Measurements from ENCODE around the gene TEX11. TPM values are rescaled to one million over a fixed set of nuclear protein-coding genes. Genes with fewer than 3 reads are reported as not detected.
A peak's percentile ranks its signal among the peaks of the same experiment; 100 is the strongest.
"Not testable (repeated sequence)": the region's sequence is repeated elsewhere in the genome, so short reads cannot be mapped to it uniquely, and the experiment has no call there.

TEX11 gene
- total and polyA plus RNA-seq, 2 experiments from 2014 or later, result not detected

- Histone ChIP-seq H3K9me2 (ENCODE audit: insufficient read depth) (no peaks in the 10 kb centered on the region), H4K20me1 (ENCODE audit: insufficient read depth) (no peaks in the 10 kb centered on the region), H3F3A (ENCODE audit: insufficient read depth) (no peaks in the 10 kb centered on the region), H3K4me1 (ENCODE audit: insufficient read depth) (no peaks in the 10 kb centered on the region), H3K4me3 (no peak overlapping the region), H3K9ac (no peak overlapping the region), H3K27me3 (replicated peaks; ENCODE audit: insufficient read depth) (no peaks in the 10 kb centered on the region), H3K36me3 (ENCODE audit: low read depth) (no peaks in the 10 kb centered on the region), H3K27ac (no peak overlapping the region), H3K4me2 (ENCODE audit: unreplicated experiment) (no peak overlapping the region), H3K9me3 (ENCODE audit: low read depth) (no peaks in the 10 kb centered on the region), H2AFZ (no peak overlapping the region), H3K79me2 (ENCODE audit: insufficient read depth) (no peaks in the 10 kb centered on the region)
- TF ChIP-seq EZH2 (IDR thresholded peaks at IDR 0.05; ENCODE audit: insufficient read depth, poor library complexity, severe bottlenecking) (no peak), EZH2phosphoT487 (IDR thresholded peaks at IDR 0.05; ENCODE audit: insufficient read depth, low read depth) (no peak)
- DNase-seq, result no peak
- in situ Hi-C loops (cut with MboI), result loop anchor here (25.0 kb wide), 1 partner anchor 207 kb away; no protein-coding TSS in a partner anchor
These were observed 239.4 kb downstream of the TEX11 start for GRCh38 chrX:70669120-70669519.

- Histone ChIP-seq H3K9me3 (ENCODE audit: low read depth) (no peaks in the 10 kb centered on the region), H3K27ac (no peak overlapping the region), H3K36me3 (ENCODE audit: low read depth) (no peaks in the 10 kb centered on the region), H3K27me3 (replicated peaks; ENCODE audit: insufficient read depth) (no peaks in the 10 kb centered on the region), H3K4me1 (ENCODE audit: insufficient read depth) (no peaks in the 10 kb centered on the region), H3K4me2 (ENCODE audit: unreplicated experiment) (no peak overlapping the region), H4K20me1 (ENCODE audit: insufficient read depth) (no peaks in the 10 kb centered on the region), H2AFZ (no peak overlapping the region), H3K9ac (no peak overlapping the region), H3F3A (ENCODE audit: insufficient read depth) (no peaks in the 10 kb centered on the region), H3K9me2 (ENCODE audit: insufficient read depth) (no peaks in the 10 kb centered on the region), H3K4me3 (no peak overlapping the region), H3K79me2 (ENCODE audit: insufficient read depth) (no peaks in the 10 kb centered on the region)
- DNase-seq, result peak; percentile 60
- 0 to 6% methylated on average over 1 of the region's 1 CpG for WGBS, 2 experiments (ENCODE audit: low coverage in 1 of 2, low lambda C conversion rate in 2 of 2, missing lambda C conversion rate in 2 of 2)
- in situ Hi-C loops (cut with MboI), result loop anchor here (25.0 kb wide), 1 partner anchor 202 kb away; no protein-coding TSS in a partner anchor
- TF ChIP-seq EZH2phosphoT487 (IDR thresholded peaks at IDR 0.05; ENCODE audit: insufficient read depth, low read depth) (no peak), EZH2 (IDR thresholded peaks at IDR 0.05; ENCODE audit: insufficient read depth, poor library complexity, severe bottlenecking) (no peak)
These were observed 243.8 kb downstream of the TEX11 start for GRCh38 chrX:70664726-70665125.

GRCh38 chrX:70661124-70661523 lies 247.4 kb downstream of the TEX11 start:
- not testable (repeated sequence) for H3K4me1 ChIP-seq (ENCODE audit: insufficient read depth); H3K9me2 ChIP-seq (ENCODE audit: insufficient read depth); H4K20me1 ChIP-seq (ENCODE audit: insufficient read depth); H3K4me3 ChIP-seq; H3K9ac ChIP-seq; H3K27ac ChIP-seq; H3K79me2 ChIP-seq (ENCODE audit: insufficient read depth); H2AFZ ChIP-seq; H3K36me3 ChIP-seq (ENCODE audit: low read depth); H3K27me3 ChIP-seq (replicated peaks; ENCODE audit: insufficient read depth); H3K9me3 ChIP-seq (ENCODE audit: low read depth); H3F3A ChIP-seq (ENCODE audit: insufficient read depth); H3K4me2 ChIP-seq (ENCODE audit: unreplicated experiment); DNase-seq
- in situ Hi-C loops (cut with MboI), result loop anchor here (25.0 kb wide), 1 partner anchor 199 kb away; no protein-coding TSS in a partner anchor
- WGBS, 2 experiments (ENCODE audit: low coverage in 1 of 2, low lambda C conversion rate in 2 of 2, missing lambda C conversion rate in 2 of 2), result 17 to 24% methylated on average over 4 to 10 of the region's 11 CpGs

GRCh38 chrX:70657546-70657945 lies 251.0 kb downstream of the TEX11 start:
- DNase-seq; H3F3A ChIP-seq (ENCODE audit: insufficient read depth): not testable (repeated sequence)
- in situ Hi-C loops (cut with MboI), result loop anchor here (25.0 kb wide), 1 partner anchor 195 kb away; no protein-coding TSS in a partner anchor

GRCh38 chrX:70656304-70656703 lies 252.2 kb downstream of the TEX11 start:
- WGBS, 2 experiments (ENCODE audit: low coverage in 1 of 2, low lambda C conversion rate in 2 of 2, missing lambda C conversion rate in 2 of 2), result 16 to 21% methylated on average over 4 of the region's 4 CpGs
- no peak overlapping the region for H3K4me3 ChIP-seq

More at GRCh38 chrX:70657546-70657945, 251.0 kb downstream of the TEX11 start:
- not testable (repeated sequence) for H3K27me3 ChIP-seq (replicated peaks; ENCODE audit: insufficient read depth); H3K9ac ChIP-seq; H3K4me1 ChIP-seq (ENCODE audit: insufficient read depth); H4K20me1 ChIP-seq (ENCODE audit: insufficient read depth); H3K79me2 ChIP-seq (ENCODE audit: insufficient read depth); H3K36me3 ChIP-seq (ENCODE audit: low read depth); H3K4me3 ChIP-seq; H3K9me3 ChIP-seq (ENCODE audit: low read depth); H2AFZ ChIP-seq; H3K27ac ChIP-seq; H3K9me2 ChIP-seq (ENCODE audit: insufficient read depth); H3K4me2 ChIP-seq (ENCODE audit: unreplicated experiment)
- WGBS, 2 experiments (ENCODE audit: low coverage in 1 of 2, low lambda C conversion rate in 2 of 2, missing lambda C conversion rate in 2 of 2), result 23 to 42% methylated on average over 2 to 4 of the region's 4 CpGs

GRCh38 chrX:70647910-70648309 lies 260.6 kb downstream of the TEX11 start:
- in situ Hi-C loops (cut with MboI); H3K9me2 ChIP-seq (ENCODE audit: insufficient read depth); H4K20me1 ChIP-seq (ENCODE audit: insufficient read depth); H3K9ac ChIP-seq; H3K27me3 ChIP-seq (replicated peaks; ENCODE audit: insufficient read depth); H3K4me1 ChIP-seq (ENCODE audit: insufficient read depth); H3K27ac ChIP-seq; H3K9me3 ChIP-seq (ENCODE audit: low read depth); H2AFZ ChIP-seq; H3K36me3 ChIP-seq (ENCODE audit: low read depth); H3K4me3 ChIP-seq; H3K79me2 ChIP-seq (ENCODE audit: insufficient read depth); H3F3A ChIP-seq (ENCODE audit: insufficient read depth); DNase-seq; H3K4me2 ChIP-seq (ENCODE audit: unreplicated experiment): not testable (repeated sequence)
- 57 to 63% methylated on average over 3 of the region's 3 CpGs for WGBS, 2 experiments (ENCODE audit: low coverage in 1 of 2, low lambda C conversion rate in 2 of 2, missing lambda C conversion rate in 2 of 2)

More at GRCh38 chrX:70656304-70656703, 252.2 kb downstream of the TEX11 start:
- Histone ChIP-seq H3K36me3 (ENCODE audit: low read depth) (no peaks in the 10 kb centered on the region), H3K27ac (no peak overlapping the region), H3F3A (ENCODE audit: insufficient read depth) (no peaks in the 10 kb centered on the region), H3K79me2 (ENCODE audit: insufficient read depth) (no peaks in the 10 kb centered on the region), H3K9me3 (ENCODE audit: low read depth) (no peaks in the 10 kb centered on the region), H3K27me3 (replicated peaks; ENCODE audit: insufficient read depth) (no peaks in the 10 kb centered on the region), H3K9ac (no peak overlapping the region), H3K4me2 (ENCODE audit: unreplicated experiment) (no peak overlapping the region), H3K9me2 (ENCODE audit: insufficient read depth) (no peaks in the 10 kb centered on the region), H4K20me1 (ENCODE audit: insufficient read depth) (no peaks in the 10 kb centered on the region), H3K4me1 (ENCODE audit: insufficient read depth) (no peaks in the 10 kb centered on the region), H2AFZ (no peak overlapping the region)
- no peak for DNase-seq
- no peak for TF ChIP-seq EZH2phosphoT487 (IDR thresholded peaks at IDR 0.05; ENCODE audit: insufficient read depth, low read depth)
- no peak for TF ChIP-seq EZH2 (IDR thresholded peaks at IDR 0.05; ENCODE audit: insufficient read depth, poor library complexity, severe bottlenecking)
- in situ Hi-C loops (cut with MboI), result loop anchor here (25.0 kb wide), 1 partner anchor 194 kb away; no protein-coding TSS in a partner anchor

Measured in GM23248 (cell line).